Measurements from ENCODE around the gene VSIG4.

DNA sequence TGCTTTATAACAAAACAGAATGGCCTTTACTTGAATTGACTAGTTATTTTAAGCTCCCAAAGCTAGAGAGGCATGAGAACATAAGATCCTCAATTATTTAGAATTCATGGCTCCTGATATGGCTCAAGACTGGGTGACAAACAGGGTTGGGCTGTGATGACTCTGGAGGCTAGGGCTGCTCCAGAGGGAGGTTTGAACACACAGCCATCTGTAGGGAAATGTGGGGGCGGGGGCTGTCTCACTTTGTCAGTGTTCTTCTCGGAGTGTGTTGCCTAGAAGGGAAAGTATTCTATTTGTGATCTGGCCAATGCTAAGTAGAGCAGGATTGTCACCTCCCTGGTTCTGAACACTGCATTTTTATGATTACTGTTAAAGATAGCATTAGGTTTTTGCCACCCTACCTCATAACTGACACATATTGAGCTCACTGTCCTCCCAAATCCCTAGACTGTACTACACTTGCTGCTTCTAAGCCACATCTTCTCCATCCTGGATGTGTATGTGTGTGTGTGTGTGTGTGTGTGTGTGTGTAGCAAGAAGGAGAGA is 45.9 kb downstream of the VSIG4 start:
- no peak for TF ChIP-seq EZH2 (IDR thresholded peaks at IDR 0.05; ENCODE audit: borderline replicate concordance, low read depth, low read length, severe bottlenecking)
- TF ChIP-seq, protein P1, sequence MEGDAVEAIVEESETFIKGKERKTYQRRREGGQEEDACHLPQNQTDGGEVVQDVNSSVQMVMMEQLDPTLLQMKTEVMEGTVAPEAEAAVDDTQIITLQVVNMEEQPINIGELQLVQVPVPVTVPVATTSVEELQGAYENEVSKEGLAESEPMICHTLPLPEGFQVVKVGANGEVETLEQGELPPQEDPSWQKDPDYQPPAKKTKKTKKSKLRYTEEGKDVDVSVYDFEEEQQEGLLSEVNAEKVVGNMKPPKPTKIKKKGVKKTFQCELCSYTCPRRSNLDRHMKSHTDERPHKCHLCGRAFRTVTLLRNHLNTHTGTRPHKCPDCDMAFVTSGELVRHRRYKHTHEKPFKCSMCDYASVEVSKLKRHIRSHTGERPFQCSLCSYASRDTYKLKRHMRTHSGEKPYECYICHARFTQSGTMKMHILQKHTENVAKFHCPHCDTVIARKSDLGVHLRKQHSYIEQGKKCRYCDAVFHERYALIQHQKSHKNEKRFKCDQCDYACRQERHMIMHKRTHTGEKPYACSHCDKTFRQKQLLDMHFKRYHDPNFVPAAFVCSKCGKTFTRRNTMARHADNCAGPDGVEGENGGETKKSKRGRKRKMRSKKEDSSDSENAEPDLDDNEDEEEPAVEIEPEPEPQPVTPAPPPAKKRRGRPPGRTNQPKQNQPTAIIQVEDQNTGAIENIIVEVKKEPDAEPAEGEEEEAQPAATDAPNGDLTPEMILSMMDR (IDR thresholded peaks at IDR 0.05; ENCODE audit: borderline replicate concordance, extremely low read depth, low read length, poor library complexity, severe bottlenecking), result no peak
